K562 (cell line): ENCODE results near the gene NDP. TPM values are rescaled to one million over a fixed set of nuclear protein-coding genes. Genes with fewer than 3 reads are reported as not detected.

Source experiments
- ARID1B ChIP-seq: fragments of 450-650 bp; IDR thresholded peaks from 2 replicates; pipeline ENCODE4 v1.6.1; 2016; ENCODE audit warnings: antibody characterized with exemption, mild to moderate bottlenecking, inconsistent platforms
- HMG20B ChIP-seq: fragments of 250-450 bp; sonication (Bioruptor Pico); IDR thresholded peaks from 2 replicates; pipeline ENCODE4 v1.5.0; 2021; ENCODE audit warnings: mild to moderate bottlenecking
- HOMEZ ChIP-seq: fragments of 250-450 bp; sonication (Bioruptor Pico); IDR thresholded peaks from 2 replicates; pipeline ENCODE4 v1.4.0; 2020; ENCODE audit warnings: mild to moderate bottlenecking, moderate library complexity
- SIN3A ChIP-seq, 2 experiments: fragments of 150-350 bp in 1 of 2; IDR thresholded peaks; 2 replicates each; pipeline ENCODE4 v1.6.1; 2011 to 2016; ENCODE audit warnings: borderline replicate concordance in 2 of 2, low read depth in 2 of 2, low read length in 2 of 2, mild to moderate bottlenecking in 2 of 2, moderate library complexity in 2 of 2; ENCODE audit not compliant: control insufficient read depth in 1 of 2
- SRSF1 ChIP-seq: fragments of 200-400 bp; formaldehyde crosslinking; IDR thresholded peaks from 2 replicates; pipeline ENCODE4 v1.6.1; 2017; ENCODE audit warnings: mild to moderate bottlenecking, low read depth, low read length, moderate library complexity
- TCF15 ChIP-seq: fragments of 250-450 bp; sonication (Bioruptor Pico); IDR thresholded peaks from 2 replicates; pipeline ENCODE4 v1.8.0; 2022; ENCODE audit warnings: moderate library complexity, mild to moderate bottlenecking, inconsistent platforms
- ZNF518B ChIP-seq: fragments of 250-450 bp; sonication (Bioruptor Pico); IDR thresholded peaks from 2 replicates; pipeline ENCODE4 v1.5.0; 2021; ENCODE audit warnings: mild to moderate bottlenecking, moderate library complexity
- polyA plus RNA-seq, 8 experiments: library from polyadenylated mRNA; depleted of rRNA in 4 of 8; stranded (reverse) in 5 of 8; unstranded in 3 of 8; fragments of >200 nt; fragmentation: Nextera tagmentation in 2 of 8; fragmentation: Illumina TruSeq in 1 of 8; extraction: Ambion mirVana in 2 of 8; extraction: Trizol in 1 of 8; gene quantifications; 2 replicates each; pipeline versions ENCODE4 v1.2.1 to v1.2.3, GENCODE V29; 2011 to 2014; ENCODE audit warnings: inconsistent platforms in 1 of 8, missing spikeins in 1 of 8
- total RNA-seq, 7 experiments: library from RNA; depleted of rRNA in 6 of 7; stranded (reverse); fragments of >200 nt in 6 of 7; fragmentation: Illumina TruSeq in 2 of 7; extraction: Trizol in 2 of 7; gene quantifications; 2 replicates each; pipeline versions ENCODE4 v1.2.1 to v1.2.3, GENCODE V29; 2011 to 2021; ENCODE audit warnings: low replicate concordance in 1 of 7

Gene NDP
- total and polyA plus RNA-seq, 9 of the 15 experiments (the other 6 are each of a cell fraction or from before 2014, with no cell fraction given): not detected

DNA sequence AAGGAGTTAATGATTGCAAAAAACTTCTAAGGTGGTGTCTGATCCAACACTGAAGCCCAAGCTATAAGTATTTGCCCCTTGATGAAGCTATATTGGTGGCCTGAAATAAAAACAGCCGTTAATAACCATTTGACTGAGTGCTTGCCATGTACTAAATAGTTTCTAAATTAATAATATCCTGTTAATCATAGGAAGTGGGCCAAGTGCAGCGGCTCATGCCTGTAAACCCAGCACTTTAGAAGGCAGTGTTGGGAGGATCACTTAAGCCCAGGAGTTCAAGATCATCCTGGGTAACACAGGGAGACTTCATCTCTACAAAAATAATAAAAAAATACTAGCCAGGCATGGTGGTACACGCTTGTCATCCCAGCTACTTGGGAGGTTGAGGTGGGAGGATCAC lies 8.3 kb downstream of the NDP start (continued):
- TF ChIP-seq ZNF518B (CRISPR knock-in tag) (no peak), TCF15 (no peak), HMG20B (CRISPR knock-in tag) (no peak), SIN3A (IDR thresholded peaks at IDR 0.05; ENCODE audit: borderline replicate concordance in 2 of 2, control insufficient read depth in 1 of 2, low read depth in 2 of 2, low read length in 2 of 2) (no peak), SRSF1 (no peak), ARID1B (no peak), HOMEZ (CRISPR knock-in tag) (no peak)
